ENCODE measurements around the gene UPF3A.

The UPF3A gene

GRCh38 chr13:114264886-114265611, 16.4 kb upstream of the UPF3A start:
- DNase-seq, result no peak

- DNase-seq, result no peak
These were observed 15.2 kb upstream of the UPF3A start for GRCh38 chr13:114266241-114266640.

- no peak for DNase-seq
These were observed 12.8 kb upstream of the UPF3A start for GRCh38 chr13:114268344-114269280.

GRCh38 chr13:114269281-114269770, 12.1 kb upstream of the UPF3A start:
- no peak for DNase-seq

- DNase-seq, result no peak
These were observed 8.4 kb upstream of the UPF3A start for GRCh38 chr13:114272977-114273376.

GRCh38 chr13:114275304-114275703, 6.1 kb upstream of the UPF3A start:
- no peak for DNase-seq

GRCh38 chr13:114279146-114279545, 2.3 kb upstream of the UPF3A start:
- DNase-seq, result no peak

- no peak for DNase-seq
These were observed 1.5 kb upstream of the UPF3A start for GRCh38 chr13:114279758-114280355.

GRCh38 chr13:114282041-114282670, 755 bp downstream of the UPF3A start:
- no peak for DNase-seq

GRCh38 chr13:114283576-114283975, 2.2 kb downstream of the UPF3A start:
- DNase-seq, result no peak

GRCh38 chr13:114284680-114285079, 3.3 kb downstream of the UPF3A start:
- DNase-seq, result no peak

- DNase-seq, result no peak
These were observed 3.9 kb downstream of the UPF3A start for GRCh38 chr13:114285166-114285808.

- DNase-seq, result no peak
These were observed 5.4 kb downstream of the UPF3A start for GRCh38 chr13:114286808-114287207.

GRCh38 chr13:114288157-114288591, 6.8 kb downstream of the UPF3A start:
- DNase-seq, result no peak

GRCh38 chr13:114296448-114296847, 15.0 kb downstream of the UPF3A start:
- no peak for DNase-seq

GRCh38 chr13:114296902-114297301, 15.5 kb downstream of the UPF3A start:
- DNase-seq, result no peak

GRCh38 chr13:114298866-114299265, 17.5 kb downstream of the UPF3A start:
- DNase-seq, result no peak

GRCh38 chr13:114299604-114300305, 18.4 kb downstream of the UPF3A start:
- DNase-seq, result no peak

- no peak for DNase-seq
These were observed 22.4 kb downstream of the UPF3A start for GRCh38 chr13:114303700-114304327.

GRCh38 chr13:114304346-114305034, 23.1 kb downstream of the UPF3A start:
- DNase-seq, result no peak

GRCh38 chr13:114309086-114309485, 27.7 kb downstream of the UPF3A start:
- DNase-seq, result no peak
